GM12873 (cell line): ENCODE results near the gene SKIDA1.

Experiments
- CTCF ChIP-seq: IDR thresholded peaks from 2 replicates; pipeline ENCODE4 v1.5.1; 2012; ENCODE audit warnings: low read depth, mild to moderate bottlenecking, moderate library complexity, low read length, control low read depth; ENCODE audit not compliant: insufficient read depth; ENCODE audit errors: missing control alignments

SKIDA1 gene

GRCh38 chr10:21494191-21495001 lies 31.1 kb downstream of the SKIDA1 start:
- no peak for TF ChIP-seq CTCF

- no peak for TF ChIP-seq CTCF
Measured at GRCh38 chr10:21493784-21494183, 31.7 kb downstream of the SKIDA1 start.

GRCh38 chr10:21492421-21492820 lies 33.1 kb downstream of the SKIDA1 start:
- TF ChIP-seq CTCF: no peak

- no peak for TF ChIP-seq CTCF
Measured at GRCh38 chr10:21490711-21491105, 34.8 kb downstream of the SKIDA1 start.

DNA sequence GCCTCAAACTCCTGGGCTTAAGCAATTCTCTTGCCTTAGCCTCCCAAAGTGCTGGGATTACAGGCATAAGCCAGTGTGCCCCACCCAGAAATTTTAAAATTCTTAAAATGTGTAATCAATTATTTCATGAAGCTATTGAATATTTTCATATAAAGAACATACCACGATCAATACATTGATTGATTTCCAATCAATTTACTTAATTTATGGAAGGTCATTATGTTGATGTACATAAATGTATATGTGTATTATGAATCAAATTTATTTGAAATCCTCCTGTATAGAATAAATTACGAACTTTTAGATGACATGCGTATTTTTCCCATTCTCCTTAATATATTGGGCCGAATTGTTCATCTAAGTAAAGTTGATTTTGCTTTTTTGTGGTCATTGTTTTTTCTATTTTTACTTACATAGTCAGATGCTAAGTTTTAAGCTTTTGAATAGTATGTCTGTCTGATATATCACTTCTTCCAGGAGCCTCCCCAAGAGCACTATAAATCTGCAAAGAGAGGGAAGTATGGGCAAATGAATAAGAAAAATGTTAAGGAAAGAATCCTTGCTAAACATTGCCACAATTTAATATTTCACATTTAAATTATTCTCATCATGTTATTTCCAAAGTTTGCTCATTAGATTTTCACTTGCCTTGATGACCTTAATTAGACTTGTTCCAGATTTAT lies 35.3 kb downstream of the SKIDA1 start:
- no peak for TF ChIP-seq CTCF

DNA sequence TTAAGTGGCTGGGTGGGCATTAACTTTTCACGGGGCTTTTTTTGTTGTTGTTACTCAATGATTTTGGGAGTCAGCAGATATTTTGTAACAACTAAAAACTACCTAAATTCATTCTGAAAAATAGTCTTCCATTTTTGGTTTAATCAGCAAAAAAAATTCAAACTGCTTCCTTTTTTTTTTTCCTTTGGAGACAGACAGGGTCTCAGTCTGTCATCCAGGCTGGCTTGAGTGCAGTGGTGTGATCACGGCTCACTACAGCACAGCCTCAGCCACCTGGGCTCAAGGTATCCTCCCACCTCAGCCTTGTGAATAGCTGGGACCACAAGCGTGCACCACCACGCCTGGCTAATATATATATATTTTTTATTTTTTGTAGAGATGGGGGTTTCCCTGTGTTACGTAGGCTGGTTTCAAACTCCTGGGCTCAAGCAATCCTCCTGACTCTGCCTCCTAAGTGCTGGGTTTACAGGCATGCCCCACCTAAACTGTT lies 36.5 kb downstream of the SKIDA1 start:
- no peak for TF ChIP-seq CTCF

DNA sequence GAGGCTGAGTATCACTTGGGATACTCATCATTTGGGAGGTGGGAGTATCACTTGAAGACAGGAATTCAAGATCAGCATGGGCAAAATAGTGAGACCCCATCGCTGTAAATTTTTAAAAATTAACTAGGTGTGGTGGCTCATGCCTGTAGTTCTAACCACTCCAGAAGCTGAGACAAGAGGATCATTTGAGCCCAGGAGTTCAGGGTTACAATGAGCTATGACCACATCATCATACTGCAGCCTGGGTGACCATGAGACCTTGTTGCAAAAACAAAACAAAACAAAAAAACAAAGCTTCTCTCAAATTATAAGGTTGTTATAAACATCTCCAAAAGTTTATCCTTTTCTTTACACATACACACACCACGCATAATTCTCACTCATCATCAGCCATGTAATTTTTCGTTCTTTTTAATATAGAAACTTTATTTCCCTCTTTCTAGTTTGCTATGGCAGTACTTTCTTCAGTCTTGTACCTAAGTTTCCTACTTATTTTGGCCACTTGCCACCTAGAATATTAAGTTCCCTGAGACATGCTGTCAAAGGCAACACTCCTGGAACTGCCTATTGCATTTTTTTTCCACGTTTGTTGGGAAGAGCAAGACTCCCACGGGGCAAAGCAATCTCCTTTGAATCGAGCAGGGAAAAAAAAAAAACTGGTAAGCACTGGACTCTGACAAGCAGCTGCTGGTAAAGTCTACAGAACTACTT lies 37.1 kb downstream of the SKIDA1 start:
- no peak for TF ChIP-seq CTCF
